ENCODE results near the gene TAF4.
"Not testable (repeated sequence)": the region's sequence is repeated elsewhere in the genome, so short reads cannot be mapped to it uniquely, and the experiment has no call there.

The TAF4 gene

DNA sequence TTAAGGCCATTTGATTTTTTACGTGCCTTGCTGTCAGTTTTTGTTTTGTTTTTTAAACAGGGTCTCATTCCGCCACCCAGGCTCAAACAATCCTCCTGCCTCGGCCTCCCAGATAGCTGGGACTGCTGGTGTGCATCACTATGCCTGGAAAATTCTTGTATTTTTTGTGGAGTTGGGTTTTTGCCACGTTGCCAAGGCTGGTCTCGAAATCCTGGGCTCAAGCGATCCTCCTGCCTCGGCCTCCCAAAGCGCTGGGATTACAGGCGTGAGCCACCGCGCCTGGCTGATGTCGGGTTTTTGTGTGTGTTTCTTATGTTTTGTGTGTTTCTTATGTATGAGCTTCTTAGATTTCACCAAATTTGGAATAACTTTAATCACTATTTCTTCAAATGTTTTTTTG is 104.8 kb downstream of the TAF4 start:
- DNase-seq (ENCODE audit: low spot score) = no peak

DNA sequence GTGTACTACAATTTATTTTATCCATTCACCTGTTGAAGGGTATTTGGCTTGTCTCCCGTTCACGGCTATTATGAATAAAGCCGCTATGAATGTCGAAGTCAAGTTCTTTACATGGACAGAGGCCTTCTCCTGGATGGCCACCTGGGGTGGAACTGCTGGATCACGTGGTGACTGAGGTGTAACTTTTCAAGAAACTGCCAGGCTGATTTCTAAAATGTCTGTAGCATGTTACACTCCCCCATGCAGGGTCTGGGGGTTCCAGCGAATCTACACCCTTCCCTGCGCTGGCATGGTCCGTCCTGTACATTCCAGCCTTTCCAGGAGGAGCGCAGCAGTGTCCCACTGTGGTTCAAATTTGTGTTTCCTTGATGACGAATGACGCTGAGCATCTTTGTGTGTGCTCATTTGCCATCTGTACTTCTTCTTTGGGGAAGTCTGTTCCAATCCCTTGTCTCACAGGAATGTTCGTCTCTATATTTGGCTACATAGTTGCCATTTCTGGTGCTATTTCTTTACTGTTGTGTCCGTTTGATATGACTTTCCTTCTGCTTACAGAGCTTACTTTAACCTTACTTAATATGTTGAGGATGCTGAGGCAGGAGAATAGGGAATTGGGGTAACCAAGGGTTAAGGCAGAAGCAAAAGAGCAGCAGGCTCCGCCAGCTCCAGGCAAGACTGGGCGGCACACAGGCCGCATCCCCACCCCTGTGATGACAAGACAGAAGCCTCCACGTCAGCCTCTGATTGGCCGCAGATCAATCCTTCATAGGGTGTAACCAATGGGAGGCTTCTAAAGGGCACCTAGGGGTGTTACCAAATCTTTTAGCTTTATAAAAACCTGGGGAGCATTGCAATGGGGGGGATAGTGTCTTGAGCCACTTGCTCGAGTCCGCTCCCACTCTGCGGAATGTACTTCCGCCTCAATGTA is 106.6 kb downstream of the TAF4 start:
- DNase-seq (ENCODE audit: low spot score) = no peak

DNA sequence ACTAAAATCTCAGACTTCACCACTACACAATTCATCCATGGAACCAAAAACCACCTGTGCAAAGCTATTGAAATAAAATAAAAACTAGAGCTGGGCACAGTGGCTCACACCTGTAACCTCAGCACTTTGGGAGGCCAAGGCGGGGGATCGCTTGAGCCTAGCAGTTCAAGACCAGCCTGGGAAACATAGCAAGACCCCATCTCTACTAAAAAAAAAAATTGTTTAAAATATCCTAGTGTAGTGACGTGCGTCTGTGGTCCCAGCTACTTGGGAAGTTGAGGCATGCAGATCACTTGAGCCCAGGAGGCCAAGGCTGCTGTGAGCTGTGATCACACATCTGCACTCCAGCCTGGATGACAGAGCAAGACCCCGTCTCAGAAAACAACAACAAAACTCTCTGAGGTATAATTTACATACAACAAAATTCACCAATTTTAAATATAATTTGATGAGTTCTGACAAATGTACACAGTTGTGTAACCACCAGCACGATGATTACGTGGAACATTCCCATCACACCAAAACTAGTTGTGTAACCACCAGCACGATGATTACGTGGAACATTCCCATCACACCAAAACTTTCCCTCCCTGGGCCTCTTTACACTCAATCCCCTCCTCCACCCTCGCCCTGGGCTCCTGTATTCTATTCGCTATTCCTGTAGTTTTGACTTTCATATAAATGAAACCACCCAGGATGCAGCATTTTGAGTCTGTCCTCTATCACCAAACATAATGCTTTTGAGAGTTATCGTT is 107.5 kb downstream of the TAF4 start:
- no peak for DNase-seq (ENCODE audit: low spot score)

DNA sequence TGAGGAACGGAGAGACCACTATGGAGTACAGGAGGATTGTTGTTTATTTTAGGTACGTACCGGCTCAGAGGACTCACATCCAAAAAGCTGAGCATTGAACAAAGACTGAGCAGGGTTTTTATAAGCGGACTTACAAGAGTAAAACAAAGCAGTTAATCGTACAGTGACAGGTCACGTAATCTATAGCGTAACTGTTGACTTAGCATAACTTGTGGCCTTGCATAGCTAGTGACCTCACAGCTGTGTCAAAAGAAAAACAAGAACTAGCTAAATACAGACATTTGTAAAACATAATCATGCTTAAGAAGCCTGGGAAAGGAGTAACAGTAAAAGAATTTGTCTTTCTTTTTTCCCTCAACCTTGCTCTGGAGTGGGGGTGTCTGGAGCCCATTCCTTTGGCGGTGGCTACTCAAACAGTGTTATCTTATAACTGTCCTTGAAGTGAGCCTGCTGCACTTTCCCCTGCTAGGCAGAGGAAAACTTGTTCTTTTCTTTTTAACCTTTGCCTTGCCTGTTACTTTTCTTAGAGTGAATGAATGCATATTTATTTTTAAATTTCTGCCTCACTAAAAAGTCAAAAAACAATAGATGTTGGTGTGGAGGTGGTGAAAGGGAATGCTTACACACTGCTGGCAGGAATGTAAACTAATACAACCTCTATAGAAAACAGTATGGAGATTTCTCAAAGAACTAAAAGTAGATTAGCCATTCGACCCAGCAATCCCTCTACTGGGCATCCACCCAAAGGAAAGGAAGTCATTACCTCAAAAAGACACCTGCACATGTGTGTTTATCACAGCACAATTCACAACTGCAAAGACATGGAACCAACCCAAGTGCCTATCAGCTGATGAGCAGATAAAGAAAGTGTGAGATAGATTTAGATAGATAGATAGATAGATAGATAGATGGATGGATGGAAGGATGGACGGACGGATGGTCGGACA is 109.0 kb downstream of the TAF4 start:
- no peak for DNase-seq (ENCODE audit: low spot score)

DNA sequence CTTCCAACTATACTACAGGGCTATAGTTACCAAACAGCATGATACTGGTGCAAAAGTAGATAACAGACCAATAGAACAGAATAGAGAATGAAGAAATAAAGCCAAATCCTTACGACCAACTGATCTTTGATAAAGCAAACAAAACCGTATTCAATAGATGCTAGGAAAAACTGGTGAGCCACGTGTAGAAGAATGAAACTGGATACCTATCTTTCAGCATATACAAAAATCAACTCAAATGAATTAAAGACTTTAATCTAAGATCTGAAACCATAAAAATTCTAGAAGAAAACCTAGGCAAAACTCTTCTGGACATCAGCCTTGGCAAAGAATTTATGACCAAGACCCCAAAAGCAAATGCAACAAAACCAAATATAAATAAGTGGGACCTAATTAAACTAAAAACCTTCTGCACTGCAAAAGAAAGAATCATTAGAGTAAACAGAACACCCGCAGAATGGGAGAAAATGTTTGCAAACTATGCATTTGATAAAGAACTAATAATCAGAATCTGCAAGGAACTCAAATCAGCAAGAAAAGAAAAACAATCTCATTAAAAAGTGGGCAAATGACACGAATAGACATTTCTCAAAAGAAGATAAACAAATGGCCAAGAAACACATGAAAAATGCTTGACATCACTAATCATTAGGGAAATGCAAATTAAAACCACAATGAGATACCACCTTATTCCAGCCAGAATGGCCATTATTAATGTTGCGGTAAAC is 109.8 kb downstream of the TAF4 start:
- DNase-seq (ENCODE audit: low spot score) = no peak

DNA sequence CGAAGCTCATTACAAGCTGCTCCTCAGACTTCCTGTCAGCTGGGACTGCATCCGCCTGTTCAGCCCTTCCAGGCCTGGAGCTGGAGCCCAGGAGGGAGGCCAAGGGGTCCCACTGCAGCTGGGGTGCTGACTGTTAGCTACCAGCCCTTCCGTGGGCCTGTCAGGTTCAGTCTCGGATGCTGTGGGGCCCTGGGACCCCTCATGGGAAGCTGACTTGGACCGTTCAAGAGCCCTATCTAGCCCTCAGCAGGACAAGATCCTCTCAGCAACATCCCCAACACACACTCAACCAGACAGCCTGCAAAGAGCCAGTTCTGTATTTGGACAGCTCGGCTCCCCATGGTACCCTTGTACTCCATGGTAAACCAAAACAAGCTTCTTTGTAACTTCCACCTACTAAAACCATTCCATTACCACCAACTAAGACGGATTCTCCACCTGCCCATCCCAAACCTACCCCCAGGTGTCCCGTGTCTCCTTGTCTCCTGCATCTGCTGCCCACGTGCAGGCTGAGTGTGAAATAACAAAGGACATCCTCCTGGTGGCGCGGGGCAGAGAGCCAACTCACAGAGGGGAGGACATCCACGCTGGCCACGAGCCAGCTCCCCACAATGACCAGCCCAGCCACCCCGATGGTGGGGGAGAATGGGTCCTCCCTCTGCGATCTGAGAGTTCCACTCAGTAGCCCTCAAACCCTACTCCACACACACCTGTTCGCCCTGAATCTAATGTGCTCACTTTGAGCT is 111.2 kb downstream of the TAF4 start:
- DNase-seq (ENCODE audit: low spot score) = no peak

DNA sequence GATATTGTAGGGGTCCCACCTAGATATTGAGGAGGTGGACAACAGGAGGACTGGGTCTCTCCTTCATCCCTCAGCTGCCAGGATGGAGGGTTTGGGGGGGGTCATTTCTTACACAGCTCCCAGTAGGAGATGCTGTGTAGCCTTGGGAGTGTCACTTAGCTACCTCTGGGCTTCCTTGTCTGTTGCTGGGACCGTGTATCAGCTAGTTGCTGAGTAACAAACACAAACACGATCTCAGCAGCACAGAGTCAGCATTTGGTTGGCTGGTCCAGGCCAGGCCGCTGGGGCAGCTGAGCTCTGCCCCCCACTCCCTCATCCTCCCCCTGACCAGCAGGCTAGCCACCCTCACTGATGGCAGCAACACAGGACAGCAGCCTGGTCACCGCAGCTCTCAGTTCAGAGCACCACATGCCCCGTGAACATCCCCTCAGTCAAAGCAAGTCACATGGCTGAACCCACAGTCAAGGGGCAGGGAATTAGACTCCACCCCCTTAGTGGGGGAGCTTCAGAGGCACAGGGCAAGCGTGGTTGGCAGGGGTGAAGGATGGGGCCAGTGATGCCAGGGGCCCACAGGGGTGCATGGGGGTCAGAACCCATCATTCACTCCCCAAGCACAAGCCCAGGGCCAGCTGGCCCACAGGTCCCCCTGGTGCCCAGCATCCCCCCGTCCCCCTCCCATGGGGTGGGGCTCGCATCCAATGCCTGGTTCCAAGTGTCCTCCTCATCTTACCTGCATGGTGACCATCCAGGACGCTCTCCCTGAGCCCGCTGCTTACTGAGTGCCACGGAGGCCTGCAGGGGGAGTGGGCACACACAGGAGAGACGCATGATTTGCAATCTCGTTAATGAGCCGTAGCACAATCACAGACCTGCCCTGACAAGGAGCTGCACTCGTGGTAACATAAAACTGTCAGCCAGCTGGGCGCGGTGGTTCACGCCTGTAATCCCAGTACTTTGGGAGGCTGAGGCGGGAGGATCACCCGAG is 112.4 kb downstream of the TAF4 start:
- no peak for DNase-seq (ENCODE audit: low spot score)

DNA sequence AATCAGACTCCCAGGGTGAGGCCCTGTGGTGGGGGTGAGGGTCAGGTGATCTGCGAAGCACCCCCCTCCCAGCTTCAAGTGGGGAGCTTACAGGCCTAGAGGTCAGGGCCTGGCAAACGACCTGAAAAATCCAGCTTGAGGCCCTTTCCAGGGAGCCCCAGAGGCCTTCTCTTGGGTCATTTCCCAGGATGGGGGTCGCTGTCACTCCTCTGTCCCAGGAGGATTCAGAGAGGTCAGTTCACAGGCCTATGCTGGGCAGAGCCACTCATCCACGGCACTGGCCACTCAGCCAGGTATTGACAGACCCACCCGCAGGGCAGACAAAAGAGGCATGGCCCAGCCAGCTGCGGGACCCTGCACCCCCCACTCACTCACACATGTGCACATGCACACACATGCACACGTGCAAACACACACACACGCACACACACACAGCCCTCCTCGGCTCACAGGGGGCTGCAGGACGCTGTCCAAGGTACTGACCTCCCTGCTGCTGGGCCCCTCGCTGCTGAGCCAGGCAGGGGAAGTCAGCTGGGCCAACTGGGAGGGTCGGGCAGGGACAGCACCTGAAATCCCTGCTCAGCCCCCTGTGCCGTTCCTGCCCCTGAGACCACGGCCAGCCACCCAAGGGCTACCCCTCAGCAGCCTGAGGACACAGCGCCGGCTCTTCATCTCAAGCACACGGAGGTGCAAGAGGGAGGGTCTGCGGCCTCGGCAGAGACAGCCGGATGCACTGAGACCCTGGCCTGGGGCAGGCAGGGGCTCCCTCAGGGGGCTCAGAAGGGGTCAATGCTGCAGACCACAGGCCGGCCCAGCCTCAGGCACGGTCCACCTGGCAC is 113.8 kb downstream of the TAF4 start:
- DNase-seq (ENCODE audit: low spot score) = no peak

DNA sequence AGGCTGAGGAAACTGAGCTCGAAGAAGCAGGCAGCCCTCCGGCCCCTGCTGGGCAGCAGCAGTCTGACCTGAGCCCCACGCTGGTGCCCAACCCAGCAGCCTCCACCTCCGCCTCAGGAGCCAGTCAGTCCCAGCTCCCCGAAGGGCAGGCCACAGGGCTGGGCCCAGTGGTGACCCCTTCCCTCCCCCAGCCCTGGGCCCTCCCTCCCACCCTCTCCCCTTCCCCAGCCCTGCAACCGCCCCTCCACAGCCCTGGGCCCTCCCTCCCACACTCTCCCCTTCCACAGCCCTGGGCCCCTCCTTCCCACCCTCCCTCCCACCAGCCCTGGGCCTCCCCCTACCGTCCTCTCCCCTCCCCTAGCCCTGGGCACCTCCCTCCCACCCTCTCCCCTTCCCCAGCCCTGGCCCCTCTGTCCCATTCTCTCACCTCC is 115.0 kb downstream of the TAF4 start:
- no peak for DNase-seq (ENCODE audit: low spot score)

DNA sequence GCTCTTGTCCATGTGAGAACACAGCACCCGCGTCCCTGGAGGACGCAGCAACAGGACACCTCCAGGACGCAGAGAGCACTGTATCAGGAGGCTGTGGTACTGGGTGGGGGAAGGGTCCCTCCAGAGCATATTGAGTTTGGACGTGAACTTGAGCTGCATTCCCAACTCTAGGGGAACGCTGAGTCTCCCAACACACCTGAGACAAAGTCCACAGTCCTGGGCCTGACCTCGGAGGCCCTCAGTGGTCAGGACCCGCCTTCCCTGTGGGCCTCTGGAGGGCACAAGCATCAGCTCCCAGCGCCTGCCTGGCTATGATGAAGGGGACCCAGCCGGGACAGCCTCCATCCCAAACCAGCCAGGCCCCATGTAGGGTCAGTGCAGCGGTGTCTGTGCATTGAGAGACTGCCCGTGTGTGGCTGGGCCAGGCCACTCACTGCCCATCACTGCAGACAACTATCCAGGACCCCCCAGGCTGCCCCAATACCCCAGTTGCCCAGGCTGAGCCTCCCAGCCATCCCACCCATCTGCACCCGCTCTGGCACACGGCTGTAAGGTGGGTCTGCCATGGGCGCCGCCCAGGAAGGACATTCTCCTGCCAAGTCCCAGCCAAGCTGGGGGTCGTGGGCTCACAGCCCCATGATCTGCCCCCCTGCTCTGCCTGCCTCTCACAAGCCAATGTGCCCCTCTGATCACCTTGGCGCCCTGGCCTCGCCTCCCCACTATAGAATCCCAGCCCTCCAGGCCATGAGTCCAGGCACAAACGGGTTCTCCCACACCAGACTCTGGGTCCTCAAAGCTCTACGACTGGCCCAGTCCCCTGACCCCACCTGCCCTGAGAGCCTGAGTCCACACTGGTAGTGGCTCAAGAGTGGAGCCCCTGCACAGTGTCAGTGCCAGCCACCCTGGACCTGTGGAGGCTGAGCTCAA is 115.7 kb downstream of the TAF4 start:
- no peak for DNase-seq (ENCODE audit: low spot score)

DNA sequence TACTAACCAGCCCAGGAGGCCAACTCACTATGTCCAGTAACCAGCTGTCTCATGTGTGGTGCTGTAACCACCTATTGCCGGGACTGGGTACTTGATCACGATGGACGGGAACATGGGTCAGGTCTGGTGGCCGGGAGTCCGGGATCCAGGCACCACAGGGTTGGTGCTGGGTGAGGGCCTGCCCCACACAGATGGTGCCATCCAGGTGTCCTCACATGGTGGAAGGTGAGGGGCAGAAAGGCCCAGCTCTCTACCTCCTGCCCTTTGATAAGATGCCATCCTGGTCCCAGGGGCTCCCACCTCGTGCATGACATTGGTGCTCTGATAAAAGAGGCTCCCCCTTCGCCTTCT is 116.3 kb downstream of the TAF4 start:
- no peak for DNase-seq (ENCODE audit: low spot score)

DNA sequence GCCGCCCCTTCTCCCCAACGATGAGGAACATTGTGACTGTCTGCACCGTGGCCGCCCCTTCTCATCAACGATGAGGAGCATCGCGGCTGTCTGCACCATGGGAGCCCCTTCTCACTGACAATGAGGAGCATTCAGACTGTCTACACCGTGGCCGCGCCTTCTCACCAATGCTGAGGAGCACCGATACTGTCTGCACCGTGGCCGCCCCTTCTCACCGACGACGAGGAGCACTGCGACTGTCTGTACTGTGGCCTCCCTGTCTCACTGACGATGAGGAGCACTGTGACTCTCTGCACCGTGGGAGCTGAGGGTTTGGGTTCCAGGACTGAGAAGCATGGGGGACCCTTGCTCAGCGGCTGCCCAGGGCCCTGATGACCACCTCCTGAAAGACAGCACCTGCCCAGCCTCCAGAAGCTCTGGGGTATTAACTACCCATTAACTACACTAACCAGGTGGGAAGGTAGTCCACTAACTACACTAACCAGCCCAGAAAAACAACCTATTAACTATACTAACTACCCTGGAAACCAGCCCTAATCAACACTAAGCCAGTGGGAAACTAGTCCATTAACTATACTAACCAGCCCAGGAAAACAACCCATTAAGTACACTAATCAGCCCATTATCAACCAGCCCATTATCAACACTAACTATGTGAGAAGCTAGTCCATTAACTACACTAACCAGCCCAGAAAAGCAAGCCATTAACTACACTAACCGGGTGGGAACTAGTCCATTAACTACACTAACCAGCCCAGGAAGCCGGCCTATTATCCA is 116.9 kb downstream of the TAF4 start:
- no peak for DNase-seq (ENCODE audit: low spot score)

DNA sequence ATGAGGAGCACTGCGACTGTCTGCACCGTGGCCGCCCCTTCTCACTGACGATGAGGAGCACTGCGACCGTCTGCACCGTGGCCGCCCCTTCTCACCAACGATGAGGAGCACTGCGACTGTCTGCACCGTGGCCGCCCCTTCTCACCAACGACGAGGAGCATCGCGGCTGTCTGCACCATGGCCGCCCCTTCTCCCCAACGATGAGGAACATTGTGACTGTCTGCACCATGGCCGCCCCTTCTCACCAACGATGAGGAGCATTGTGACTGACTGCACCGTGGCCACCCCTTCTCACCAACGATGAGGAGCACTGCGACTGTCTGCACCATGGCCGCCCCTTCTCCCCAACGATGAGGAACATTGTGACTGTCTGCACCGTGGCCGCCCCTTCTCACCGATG is 117.6 kb downstream of the TAF4 start:
- not testable (repeated sequence) for DNase-seq (ENCODE audit: low spot score)

DNA sequence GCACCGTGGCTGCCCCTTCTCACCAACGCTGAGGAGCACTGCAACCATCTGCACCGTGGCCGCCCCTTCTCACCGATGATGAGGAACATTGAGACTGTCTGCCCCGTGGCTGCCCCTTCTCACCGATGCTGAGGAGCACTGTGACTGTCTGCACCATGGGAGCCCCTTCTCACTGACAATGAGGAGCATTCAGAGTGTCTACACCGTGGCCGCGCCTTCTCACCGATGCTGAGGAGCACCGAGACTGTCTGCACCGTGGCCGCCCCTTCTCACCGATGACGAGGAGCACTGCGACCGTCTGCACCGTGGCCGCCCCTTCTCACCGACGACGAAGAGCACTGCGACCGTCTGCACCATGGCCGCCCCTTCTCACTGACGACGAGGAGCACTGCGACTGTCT is 120.2 kb downstream of the TAF4 start:
- not testable (repeated sequence) for DNase-seq (ENCODE audit: low spot score)

DNA sequence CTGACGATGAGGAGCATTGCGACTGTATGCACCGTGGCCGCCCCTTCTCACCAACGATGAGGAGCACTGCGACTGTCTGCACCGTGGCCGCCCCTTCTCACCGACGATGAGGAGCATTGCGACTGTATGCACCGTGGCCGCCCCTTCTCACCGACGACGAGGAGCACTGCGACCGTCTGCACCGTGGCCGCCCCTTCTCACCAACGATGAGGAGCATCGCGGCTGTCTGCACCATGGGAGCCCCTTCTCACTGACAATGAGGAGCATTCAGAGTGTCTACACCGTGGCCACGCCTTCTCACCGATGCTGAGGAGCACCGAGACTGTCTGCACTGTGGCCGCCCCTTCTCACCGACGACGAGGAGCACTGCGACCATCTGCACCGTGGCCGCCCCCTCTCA is 120.7 kb downstream of the TAF4 start:
- DNase-seq (ENCODE audit: low spot score) = not testable (repeated sequence)

DNA sequence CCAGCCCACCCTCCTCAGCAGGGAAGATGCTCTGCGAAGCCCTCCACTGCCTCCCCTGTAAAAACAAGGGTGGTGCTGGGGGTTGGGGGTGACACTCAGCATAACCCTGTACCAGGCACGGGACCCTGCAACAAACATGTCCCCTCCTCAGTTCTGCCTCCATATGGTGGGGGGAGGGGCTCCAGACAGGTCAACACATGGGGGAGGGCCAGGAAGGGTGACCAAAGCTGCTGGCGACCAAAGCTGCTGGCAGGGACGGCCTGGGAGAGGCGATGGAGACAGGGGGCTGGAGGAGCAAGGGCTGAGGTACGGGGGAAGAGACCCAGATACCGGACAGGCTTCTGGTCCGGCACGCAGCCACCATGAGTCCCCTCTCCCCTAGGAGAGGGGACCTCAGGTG is 123.2 kb downstream of the TAF4 start:
- DNase-seq (ENCODE audit: low spot score) = no peak

Measured in AG08395 (cell line).